SH-SY5Y (cell line): ENCODE data around the gene HEYL.

Source experiments
- GATA2 ChIP-seq: IDR thresholded peaks from 2 replicates; pipeline ENCODE4 v1.6.1; 2011; ENCODE audit warnings: mild to moderate bottlenecking, low read depth, low read length
- GATA3 ChIP-seq: IDR thresholded peaks from 2 replicates; pipeline ENCODE4 v1.6.1; 2011; ENCODE audit warnings: low read depth, mild to moderate bottlenecking, low read length, moderate library complexity

- no peak for TF ChIP-seq GATA2
- no peak for TF ChIP-seq GATA3
Measured at GRCh38 chr1:39593386-39593785, 46.1 kb downstream of the HEYL start.
